COLO829 (cell line): ENCODE results near the gene CEP85.
A peak's percentile ranks its signal among the peaks of the same experiment; 100 is the strongest.

Experiments
- DNase-seq: peaks from one replicate; pipeline ENCODE4 v3.0.0; 2012; ENCODE audit warnings: low spot score

Gene CEP85

DNA sequence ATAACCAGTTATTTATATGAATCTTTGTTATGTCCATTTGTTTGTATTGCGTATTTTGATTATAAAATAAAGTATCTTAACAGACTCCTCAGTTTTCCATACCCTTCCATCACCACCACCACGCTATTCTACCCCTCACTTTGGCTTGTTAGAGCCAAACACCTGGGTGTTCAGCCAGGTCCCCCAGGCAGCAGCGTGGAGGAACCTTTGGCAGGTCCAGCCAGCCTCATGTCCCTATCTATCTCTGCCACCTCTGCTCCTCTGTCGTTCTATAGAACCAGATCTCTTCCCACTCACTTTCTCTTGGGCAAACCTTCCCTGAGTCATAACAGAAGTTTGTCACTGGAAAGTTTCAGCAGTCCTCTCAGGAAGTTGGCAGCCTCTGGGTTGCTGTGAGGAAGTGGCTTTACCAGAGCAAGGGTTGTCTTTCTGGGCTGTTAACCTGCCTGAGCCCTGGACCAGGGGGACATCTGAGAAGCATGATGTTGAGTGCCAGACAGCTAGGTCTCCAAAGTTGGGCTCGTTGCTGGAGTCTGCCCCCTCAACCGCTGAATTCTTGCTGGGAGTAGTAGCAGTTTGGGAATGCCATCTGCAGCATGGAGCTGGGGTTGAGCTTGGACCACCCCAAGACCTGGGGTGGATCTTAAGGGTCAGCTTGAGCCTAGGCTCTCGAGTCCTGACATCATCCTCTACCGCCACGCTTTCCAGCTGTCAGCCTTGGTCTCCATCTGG lies 44.9 kb downstream of the CEP85 start:
- DNase-seq: peak; percentile 46

DNA sequence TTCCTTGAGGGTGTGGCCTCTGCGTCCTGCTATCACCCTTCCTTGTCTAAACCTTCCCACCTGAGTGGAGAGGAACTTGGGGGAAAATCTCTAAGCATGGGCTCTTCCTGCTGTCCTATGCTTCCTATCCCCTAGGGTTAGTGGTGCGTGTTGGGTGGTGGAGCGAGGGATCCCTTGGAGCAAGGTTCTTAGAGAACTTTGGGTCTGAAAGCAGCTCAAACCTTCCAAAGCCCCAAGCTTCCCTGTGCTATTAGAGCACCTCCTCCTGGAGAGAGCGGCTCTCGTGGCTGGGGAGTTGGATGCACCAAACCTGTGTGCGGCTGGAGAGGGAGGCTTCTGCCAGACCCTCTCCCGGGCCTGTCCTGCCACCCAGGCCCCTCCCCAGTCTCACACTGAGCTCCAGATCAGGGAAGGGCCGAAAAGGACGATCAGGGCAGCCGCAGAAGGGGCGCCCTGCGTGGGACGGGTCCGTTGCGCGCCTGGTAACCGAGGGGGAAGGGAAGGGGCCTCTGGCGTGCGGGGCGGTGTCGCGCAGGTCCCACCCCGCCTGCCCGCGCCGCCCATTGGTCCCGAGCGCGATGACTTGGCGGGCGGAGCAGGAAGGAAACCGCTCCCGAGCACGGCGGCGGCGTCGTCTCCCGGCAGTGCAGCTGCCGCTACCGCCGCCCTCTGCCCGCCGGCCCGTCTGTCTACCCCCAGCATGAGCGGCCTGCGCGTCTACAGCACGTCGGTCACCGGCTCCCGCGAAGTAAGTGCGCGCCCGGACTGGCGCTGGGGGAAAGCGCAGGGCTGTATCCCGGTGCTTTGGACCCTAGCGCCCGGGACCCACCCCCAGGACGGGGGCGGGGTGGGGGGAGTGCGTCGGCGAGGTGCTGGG lies 45.7 kb downstream of the CEP85 start, which contains the start of gene SH3BGRL3:
Gene SH3BGRL3, plus strand, starts transcription at position 631 of the 877 bp plus-strand sequence. Its CDS starts 70 bp downstream, at position 701.
- peak; percentile 56 for DNase-seq

DNA sequence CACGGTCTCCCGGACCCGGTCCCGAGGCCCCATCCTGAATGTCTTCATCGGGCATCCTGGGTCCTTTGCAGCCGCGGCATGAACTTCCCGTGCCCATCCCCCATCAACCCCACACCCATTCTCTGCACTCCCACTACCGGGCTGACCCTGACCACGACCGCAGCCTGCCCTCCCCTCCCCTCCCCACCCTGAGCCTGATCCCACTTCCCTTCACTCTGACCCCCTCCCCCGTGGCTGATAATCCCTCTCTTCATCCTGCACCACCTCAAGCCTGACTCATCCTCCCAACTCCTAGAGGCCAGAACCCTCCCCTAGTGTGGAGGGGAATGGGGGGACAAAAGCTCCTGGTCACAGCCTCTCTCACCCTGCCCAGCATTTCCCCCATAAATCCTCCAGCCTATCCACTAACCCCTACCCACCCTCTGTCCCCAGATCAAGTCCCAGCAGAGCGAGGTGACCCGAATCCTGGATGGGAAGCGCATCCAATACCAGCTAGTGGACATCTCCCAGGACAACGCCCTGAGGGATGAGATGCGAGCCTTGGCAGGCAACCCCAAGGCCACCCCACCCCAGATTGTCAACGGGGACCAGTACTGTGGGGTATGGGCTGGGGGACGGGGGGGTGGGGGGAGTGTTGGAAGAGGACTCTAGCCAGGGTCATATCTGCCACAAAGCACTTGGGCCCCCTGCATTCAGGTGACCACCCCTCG lies 46.5 kb downstream of the CEP85 start:
- peak; percentile 33 for DNase-seq

DNA sequence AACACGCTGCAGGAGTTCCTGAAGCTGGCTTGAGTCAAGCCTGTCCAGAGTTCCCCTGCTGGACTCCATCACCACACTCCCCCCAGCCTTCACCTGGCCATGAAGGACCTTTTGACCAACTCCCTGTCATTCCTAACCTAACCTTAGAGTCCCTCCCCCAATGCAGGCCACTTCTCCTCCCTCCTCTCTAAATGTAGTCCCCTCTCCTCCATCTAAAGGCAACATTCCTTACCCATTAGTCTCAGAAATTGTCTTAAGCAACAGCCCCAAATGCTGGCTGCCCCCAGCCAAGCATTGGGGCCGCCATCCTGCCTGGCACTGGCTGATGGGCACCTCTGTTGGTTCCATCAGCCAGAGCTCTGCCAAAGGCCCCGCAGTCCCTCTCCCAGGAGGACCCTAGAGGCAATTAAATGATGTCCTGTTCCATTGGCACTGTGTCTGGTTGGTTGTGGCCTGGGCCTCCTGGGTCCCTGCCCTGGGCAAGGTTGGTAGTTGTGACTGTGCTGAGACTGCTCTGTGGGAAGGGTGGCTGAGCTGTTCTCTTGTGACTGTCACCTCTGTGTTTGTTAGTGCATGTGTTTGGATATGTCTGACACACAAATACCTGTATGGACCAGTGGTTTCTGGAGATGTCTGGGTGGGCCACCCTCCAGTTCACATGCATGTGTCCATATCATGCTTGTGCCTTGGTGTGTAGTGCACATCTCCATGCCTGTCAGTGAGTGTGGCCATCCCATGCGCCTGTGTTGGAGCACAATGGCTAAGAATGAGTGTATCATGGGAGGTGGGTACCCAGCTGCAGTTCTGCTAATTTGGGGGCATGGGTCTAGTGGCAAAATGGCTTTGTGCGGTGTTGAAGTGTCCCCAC lies 47.3 kb downstream of the CEP85 start:
- DNase-seq: no peak

DNA sequence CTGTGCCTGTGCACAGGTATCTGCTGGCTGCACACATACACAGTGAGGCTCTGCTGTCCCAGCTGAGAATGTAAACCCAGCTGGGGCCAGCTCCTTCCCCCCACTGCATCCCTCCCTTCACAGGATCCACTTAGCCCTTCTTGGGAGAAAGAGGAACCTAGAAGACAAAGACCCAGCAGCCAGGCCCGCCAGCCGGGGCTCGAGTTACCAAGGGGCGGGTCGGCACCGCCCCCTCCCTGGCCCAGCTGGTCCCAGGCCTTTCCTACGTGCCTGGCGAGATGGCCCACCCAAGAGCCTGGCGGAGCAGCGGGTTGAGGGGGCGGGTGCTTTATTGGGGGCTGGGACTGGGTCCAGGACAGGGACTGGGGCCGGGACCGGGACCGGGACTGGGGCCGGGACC lies 48.0 kb downstream of the CEP85 start:
- no peak for DNase-seq

DNA sequence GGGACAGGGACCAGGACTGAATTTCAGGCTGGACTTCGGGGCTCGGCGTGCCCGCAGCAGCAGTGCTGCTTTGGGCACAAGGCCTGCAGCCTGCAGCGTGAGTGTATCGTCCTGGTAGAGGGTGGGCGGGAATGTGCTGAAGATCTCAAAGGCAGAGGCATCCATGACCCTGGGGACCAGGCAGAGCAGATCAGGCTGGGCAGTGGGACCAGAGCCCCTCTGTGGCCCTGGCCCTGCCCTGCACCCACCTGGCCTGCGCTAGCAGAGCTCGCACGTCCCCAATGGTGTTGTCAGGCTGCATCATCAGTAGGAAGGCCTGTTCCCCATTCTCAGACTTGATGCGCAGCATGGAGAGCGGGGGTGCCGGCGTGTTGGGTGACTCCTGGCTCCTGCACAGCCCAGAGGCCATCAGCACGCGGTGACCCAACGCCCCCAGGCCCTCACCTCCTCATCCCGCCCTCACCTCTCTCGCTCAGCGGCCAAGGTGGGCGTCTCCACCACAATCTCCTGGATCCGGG lies 48.5 kb downstream of the CEP85 start:
- DNase-seq: no peak

DNA sequence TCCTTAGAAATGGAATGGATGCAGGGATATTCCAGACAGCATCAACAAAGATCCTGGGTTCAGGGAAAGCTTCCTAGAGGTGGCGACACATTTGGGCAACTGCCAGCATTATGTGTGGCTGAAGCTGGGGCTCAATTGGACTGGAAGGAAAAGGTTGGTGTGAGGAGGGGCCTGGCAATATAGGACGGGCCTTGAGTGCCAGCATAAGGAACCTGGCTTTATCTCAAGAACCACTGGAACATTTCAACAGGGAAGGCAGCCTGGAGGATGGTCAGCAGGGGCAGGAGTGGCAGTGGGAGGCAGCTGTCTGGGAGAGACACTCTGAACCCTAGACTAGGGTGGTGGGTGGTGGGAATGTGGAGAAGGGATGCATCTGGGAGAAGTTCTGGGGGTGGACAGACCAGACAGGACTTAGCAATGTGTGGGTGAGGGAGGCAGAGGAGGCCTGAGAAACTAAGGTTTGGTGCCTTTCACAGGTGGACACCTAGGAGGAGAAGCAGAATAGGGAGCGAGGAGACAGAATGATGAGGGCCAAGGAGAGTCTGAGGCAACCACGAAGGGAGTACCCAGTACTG lies 49.4 kb downstream of the CEP85 start:
- DNase-seq: no peak

DNA sequence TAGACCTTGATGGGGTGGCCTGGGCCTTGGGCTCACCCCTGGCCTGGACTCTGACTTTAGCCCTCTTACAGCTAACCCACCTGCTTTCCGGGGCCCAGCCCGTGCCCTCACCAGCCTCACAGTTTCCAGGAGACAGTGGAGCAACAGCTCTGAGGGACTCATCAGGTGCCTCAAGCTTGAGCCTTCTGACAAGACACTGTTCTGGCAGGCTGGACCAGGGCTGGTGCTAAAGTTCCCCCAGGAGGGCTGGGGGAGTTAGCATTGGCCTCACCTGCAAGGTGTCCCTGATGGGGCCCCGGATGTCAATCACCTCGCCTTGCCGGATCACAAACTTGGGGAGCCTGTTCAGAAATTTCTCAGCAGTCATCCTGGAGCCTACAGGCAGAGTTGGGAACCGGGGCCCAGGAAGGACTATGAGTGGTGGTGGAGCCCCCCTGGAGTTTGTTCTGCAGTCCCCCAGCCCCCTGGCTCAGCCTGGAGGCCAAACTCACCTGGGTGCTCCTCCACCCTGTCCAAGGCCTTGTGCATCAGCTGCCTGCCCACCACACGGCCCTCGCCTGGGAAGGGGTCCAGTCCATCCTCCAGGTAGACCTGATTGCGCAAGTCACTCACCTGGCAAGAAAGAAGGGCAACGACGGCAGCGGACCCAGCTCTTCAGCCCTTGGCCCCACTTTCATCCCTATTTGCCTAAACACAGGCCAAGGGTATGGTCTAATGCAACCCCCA lies 50.0 kb downstream of the CEP85 start:
- DNase-seq: no peak

DNA sequence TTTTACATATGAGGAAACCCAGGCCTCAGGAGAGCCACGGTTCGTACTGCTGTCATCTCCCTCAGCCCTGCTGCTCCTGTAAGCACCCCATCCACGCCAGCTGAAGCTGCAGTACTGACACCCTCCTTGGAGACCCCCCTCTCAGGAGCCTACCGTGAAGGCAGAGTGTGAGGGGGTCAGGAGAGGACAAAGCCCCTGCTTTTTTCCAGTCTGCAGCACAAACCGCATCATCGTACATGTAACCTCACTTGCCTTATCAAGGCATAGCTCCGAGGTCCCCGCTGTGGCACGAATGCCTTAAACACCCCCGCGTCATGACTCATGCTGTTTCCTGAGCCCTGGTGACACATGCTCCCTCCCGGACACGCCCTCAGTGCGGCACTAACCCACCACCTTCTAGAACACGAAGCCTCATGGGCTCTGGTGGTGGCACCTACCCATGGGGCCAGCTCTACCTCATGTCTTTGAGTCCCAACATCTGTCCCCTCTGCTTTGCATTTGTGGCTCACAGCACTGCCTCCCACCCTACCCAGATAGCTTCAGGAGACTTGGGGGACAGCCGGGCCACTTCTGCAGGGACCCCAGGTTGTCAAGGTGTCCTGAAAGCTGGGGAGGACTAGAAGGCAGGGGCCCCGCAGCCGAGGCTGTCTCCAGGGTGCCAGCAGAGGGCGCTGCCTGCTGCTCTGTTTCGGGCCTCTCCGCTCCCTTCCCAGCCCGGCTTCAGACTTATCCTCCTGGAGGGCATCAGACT lies 50.8 kb downstream of the CEP85 start:
- peak; percentile 74 for DNase-seq

DNA sequence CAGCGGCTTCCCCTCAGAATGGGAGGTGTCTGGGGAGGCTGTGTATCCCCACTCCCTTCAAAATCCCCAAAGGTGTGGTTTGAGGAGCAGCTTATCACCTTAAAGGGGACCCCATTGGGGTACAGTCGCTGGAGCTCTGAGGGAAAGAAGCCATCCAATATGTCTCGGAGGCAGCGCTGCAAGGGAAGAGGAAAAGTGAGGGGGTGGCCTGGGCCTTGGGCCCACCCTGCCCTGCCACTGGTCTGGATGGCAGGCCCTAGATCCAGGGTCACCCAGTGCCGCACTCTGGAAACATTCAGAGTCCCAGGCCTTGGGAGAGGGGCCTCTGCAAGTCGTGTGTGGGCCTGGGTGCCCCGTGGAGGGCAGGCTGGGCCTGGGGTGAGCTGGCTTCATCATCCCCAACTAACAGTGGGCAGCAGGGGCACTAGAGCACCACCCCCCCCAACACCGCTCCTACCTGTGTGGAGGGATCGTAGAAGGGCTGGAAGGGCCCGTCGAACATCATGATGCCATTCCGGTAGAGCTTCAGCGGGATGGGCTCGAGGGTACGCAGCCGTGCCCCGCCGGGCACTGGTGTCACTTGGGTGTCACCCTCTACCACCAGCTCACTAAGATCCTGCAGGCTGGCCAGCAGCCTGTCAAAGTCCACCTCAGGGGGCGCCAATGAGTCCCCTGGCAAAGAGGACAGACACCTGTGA lies 51.5 kb downstream of the CEP85 start:
- DNase-seq: no peak

DNA sequence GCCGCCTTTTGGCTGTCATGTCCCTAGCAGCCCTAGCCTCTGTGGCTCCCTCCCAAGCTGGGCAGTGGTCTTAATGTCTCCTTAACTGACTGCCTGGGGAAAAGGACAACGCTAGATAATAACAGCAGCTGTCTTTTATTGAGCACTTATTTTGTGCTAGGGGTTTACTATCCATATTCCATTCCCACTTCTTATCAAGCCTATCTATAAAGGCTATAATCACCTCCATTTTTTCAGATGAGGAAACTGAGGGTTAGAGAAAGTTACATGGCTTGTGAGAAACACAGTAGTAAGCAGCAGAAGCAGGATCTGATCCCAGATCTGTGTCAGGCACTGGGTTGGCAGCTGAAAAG lies 52.0 kb downstream of the CEP85 start:
- no peak for DNase-seq

DNA sequence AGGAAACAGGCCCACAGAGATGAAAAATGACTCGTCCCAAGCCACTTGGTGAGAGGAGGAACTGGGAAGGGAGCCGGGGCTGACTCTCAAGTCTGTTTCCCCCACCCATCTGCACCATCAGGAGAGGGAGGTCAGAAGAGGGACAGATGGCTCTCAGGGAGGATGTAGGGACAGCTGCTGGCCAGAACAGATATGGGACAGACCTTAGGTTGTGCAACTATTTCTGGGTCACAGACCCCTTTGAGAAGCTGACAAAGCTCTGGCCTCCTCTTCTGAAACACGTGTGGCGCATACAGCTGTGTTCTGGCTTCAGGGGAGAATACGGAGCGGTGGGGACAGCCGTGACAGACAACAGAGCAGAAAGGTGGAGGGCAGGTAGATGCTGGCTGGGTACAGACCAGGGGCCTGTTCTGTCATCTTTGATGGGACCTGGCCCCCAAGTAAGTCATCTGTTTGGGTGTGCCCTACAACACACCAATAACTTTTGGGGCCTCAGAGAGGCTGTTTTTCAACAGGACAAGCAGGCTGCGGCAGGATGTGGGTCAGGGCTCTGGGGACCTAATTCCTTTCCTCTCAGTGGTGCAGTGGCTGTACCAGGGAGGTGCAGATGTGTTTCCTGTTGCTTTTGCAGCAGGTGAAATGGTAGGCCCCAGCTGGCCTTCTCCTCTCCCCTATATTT lies 53.2 kb downstream of the CEP85 start:
- no peak for DNase-seq

DNA sequence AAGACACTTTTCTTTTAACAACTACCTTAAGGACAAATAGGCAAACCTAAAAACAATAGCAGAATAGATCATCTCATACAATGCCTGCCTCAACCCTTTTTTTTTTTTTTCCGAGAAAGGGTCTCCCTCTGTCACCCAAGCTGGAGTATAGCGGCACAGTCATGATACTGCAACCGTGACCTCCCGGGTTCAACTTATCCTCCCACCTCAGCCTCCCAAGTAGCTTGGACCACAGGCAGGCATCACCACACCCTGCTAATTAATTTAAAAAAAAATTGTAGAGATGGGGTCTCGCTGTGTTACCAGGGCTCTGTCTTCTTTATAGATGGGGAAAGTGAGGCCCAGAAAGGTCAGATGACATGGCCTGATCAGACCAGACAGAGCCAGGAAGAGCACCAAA lies 53.8 kb downstream of the CEP85 start:
- DNase-seq: no peak

DNA sequence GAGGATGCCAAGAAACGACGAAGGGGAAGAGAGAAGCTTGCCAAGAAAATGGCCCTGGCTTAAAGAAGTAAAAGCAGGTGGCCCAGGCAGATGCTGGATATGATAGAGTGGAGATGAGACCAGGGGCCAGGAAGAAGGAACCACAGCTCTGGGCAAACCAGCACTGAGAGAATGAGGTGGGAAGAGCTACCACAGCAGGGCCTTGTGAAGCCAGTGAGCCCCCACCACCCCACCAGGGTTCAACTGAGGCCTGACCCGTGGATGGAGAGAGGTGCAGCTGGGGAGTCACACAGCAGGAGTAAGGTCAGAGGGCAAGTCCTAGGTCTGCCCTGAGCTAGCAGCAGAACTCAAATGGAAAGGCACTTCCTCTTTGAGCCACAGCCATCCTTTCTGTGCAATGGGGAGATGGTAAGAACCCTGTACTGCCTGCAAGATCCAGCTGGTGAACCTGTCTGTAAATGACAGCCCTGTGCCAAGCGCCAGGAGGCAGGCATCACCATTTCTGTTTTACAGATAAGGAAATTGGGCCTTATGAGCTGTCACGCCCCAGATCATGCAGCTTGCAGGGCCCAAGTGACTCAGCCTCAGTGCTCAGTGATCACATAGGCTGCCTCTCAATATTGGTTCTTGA lies 54.4 kb downstream of the CEP85 start:
- DNase-seq: no peak

DNA sequence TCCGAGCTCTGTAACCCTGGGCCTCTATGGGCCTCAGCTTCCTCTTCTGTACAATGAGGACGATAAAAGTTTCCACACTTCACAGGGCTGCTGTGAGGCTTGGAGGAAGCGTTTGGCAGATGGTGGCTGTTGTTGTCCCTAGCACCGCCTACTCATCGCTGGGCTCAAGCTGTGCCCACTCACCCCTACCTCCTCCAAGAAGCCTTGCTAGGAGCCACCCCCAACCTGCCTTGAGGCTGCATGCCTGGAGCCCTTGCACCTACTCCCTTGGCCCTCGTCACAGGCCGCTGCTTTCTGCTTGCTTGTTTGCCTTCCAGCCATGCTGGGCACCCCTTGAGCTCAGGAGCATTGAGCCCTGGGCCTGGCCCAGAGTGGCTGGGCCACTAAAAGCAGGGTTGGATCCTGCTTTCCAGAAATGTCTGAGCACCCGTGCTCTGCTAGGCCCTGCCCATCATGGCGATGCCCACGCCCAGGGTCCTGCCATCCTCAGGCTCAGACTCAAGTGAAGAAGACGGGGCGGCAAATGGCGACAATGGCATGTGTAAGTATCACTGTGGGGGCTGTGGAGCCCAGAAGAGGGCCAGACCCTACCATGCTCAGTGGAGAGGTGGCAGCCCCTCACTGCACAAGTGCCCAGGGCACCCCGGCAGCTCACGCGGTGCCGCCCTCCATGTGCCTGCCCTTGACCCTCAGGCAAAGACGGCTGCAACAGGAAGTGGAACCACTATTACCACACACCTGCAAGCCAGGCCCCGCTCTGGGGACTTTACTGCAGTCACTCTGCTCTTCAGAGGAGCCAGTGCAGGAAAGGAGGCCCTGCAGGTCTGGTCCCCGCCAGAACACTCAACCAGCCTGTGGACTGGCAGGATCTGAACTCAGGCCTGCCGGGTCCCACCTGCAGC lies 55.4 kb downstream of the CEP85 start:
- no peak for DNase-seq

DNA sequence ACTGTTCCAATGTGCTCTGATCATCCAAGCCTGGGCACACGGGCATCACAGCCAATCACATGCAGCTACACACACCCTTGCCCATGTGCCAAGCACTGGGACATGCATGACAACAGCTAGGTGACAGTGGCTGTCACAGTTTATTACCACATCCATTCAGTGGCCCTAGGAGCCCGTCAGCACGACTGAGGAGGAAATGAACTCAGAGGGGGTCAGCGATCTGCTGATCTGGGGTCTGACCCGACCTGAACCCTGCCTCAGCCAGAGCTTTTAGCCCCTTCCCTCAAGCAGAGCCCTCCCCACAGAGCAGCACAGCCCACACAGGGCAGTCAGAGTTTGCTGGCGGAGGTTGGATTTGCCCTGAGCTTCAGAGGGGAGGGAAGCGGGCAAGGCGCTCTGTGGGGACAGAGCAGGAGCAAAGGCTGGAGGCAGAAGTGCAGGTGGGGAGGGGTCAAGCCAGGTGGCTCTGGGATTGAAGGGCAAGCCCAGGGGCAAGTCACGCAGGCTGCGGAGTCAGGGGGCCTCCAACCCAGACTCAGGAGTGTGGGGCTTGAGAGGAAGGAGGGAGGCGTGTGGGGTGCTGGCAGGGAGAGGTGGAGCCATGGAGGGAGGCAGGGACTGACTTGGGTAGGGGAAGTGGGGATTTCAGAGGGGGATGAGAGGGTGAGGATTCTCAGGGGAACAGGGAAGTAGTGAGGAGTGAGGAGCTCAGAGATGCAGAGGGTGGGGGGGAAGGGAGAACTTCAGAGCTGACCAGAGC lies 56.3 kb downstream of the CEP85 start:
- no peak for DNase-seq
